ENCODE data around the gene ITFG2. TPM values are rescaled to one million over a fixed set of nuclear protein-coding genes. Genes with fewer than 3 reads are reported as not detected.
"Not testable (repeated sequence)": the region's sequence is repeated elsewhere in the genome, so short reads cannot be mapped to it uniquely, and the experiment has no call there.

The ITFG2 gene
- total RNA-seq, 1 experiment from 2014 or later = 39.2 TPM

GRCh38 chr12:2765608-2766007 lies 46.9 kb upstream of the ITFG2 start:
- TF ChIP-seq EZH2 (IDR thresholded peaks at IDR 0.05; ENCODE audit: borderline replicate concordance, low read depth, low read length, poor library complexity, severe bottlenecking) = no peak
- no peak for TF ChIP-seq CTCF (conservative IDR thresholded peaks at IDR 0.05; ENCODE audit: low read depth, low read length)
- no peak for DNase-seq (ENCODE audit: low spot score)
- Histone ChIP-seq H3K36me3 (ENCODE audit: insufficient read depth, low read length, poor library complexity, severe bottlenecking) (no peaks in the 10 kb centered on the region), H3K4me3 (ENCODE audit: low read depth, low read length, poor library complexity, severe bottlenecking) (no peak overlapping the region), H3K9me3 (ENCODE audit: low read depth, low read length, poor library complexity, severe bottlenecking) (no peaks in the 10 kb centered on the region), H3K4me1 (ENCODE audit: insufficient read depth, low read length, poor library complexity, severe bottlenecking) (no peaks in the 10 kb centered on the region), H3K27ac (ENCODE audit: low read depth, low read length, poor library complexity, severe bottlenecking) (no peak overlapping the region), H3K27me3 (replicated peaks; ENCODE audit: insufficient read depth, low read depth, low read length, poor library complexity) (peaks cover 9% of the 10 kb centered on the region)
- POLR2A ChIA-PET (ENCODE audit: low non-redundant PET) = no interaction called here
- intact Hi-C loops (cut with micrococcal nuclease; ENCODE audit: unreplicated experiment) = no loop called here
- no TSS peak for BruUV-seq (replicated peaks)
- CTCF ChIA-PET = no interaction called here

DNA sequence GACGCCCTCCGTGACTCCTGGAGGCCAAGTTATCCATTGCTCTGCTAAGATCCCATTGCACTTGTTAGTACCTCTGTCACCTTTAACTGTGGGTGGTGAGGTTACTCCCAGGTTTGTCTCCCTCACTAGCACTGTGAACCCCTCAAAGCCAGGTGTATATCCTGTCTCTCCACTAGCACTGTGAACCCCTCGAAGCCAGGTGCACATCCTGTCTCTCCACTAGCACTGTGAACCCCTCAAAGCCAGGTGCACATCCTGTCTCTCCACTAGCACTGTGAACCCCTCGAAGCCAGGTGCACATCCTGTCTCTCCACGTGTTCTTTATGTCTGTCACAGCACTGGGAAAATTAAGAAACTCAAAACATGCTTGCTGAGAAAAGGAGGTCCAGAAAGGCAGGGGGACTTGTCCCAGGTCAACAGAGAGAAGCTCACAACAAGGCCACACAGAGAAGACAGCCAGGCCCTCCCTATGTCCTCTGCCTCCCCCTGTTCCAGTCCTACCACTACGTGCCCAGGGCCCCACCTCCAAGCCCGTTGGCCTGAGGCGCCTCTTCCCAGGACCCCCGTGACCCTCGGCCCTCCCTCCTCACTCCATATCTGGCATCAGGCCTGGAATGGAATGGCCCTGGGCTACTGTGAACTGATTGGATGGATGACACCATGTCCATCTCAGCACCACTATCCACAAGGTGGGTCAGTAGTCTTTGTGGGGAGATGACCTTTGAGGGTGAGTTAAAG lies 44.1 kb upstream of the ITFG2 start:
- no peak for DNase-seq (ENCODE audit: low spot score)
- H3K27ac ChIP-seq (ENCODE audit: low read depth, low read length, poor library complexity, severe bottlenecking) = no peak overlapping the region
- no peaks in the 10 kb centered on the region for H3K36me3 ChIP-seq (ENCODE audit: insufficient read depth, low read length, poor library complexity, severe bottlenecking)
- H3K9me3 ChIP-seq (ENCODE audit: low read depth, low read length, poor library complexity, severe bottlenecking) = no peaks in the 10 kb centered on the region
- ChIA-PET POLR2A (ENCODE audit: low non-redundant PET) (no interaction called here), CTCF (interaction anchor here (0.6 kb wide), 1 partner anchor 171 kb away, joined by 3 read pairs; no protein-coding TSS in a partner anchor)
- TF ChIP-seq CTCF (conservative IDR thresholded peaks at IDR 0.05; ENCODE audit: low read depth, low read length) (no peak), EZH2 (IDR thresholded peaks at IDR 0.05; ENCODE audit: borderline replicate concordance, low read depth, low read length, poor library complexity, severe bottlenecking) (no peak)
- no TSS peak for BruUV-seq (replicated peaks)
- H3K27me3 ChIP-seq (replicated peaks; ENCODE audit: insufficient read depth, low read depth, low read length, poor library complexity) = peaks cover 9% of the 10 kb centered on the region
- H3K4me1 ChIP-seq (ENCODE audit: insufficient read depth, low read length, poor library complexity, severe bottlenecking) = no peaks in the 10 kb centered on the region
- no peak overlapping the region for H3K4me3 ChIP-seq (ENCODE audit: low read depth, low read length, poor library complexity, severe bottlenecking)
- intact Hi-C loops (cut with micrococcal nuclease; ENCODE audit: unreplicated experiment) = no loop called here

DNA sequence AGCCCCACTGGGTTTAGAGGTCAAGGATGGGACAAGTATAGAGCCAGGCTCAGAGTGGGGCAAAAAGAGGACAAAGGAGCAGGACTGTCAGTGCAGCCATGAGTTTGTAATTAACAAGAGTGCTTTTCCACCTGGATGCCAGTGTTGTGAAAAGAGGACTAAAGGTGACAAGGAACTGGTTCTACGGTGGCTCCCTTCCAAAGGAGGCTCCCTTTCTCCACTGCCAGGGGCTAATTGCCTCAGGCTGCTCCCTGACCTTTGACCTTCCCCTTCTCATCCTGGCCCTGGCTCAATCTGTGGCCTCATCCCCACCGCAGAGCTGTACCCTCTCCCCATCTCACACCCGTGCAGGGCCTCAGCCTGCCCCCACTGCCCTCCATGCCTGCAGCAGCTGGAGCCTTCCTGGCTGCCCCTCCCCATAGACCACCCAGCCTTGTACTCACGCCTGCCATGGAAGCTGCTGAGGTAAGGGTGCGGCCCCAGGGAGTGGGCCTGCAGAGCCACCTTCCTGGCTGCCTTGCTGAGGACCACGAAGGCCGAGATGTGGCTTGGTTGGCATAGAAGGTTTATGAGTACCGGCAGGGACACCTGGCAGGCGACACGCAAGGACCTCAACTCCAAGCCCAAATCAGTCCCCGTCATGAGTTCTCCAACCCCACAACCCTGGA lies 42.5 kb upstream of the ITFG2 start:
- H3K4me1 ChIP-seq (ENCODE audit: insufficient read depth, low read length, poor library complexity, severe bottlenecking) = no peaks in the 10 kb centered on the region
- DNase-seq (ENCODE audit: low spot score) = no peak
- H3K27ac ChIP-seq (ENCODE audit: low read depth, low read length, poor library complexity, severe bottlenecking) = no peak overlapping the region
- intact Hi-C loops (cut with micrococcal nuclease; ENCODE audit: unreplicated experiment) = no loop called here
- H3K9me3 ChIP-seq (ENCODE audit: low read depth, low read length, poor library complexity, severe bottlenecking) = no peaks in the 10 kb centered on the region
- H3K36me3 ChIP-seq (ENCODE audit: insufficient read depth, low read length, poor library complexity, severe bottlenecking) = no peaks in the 10 kb centered on the region
- no peak overlapping the region for H3K4me3 ChIP-seq (ENCODE audit: low read depth, low read length, poor library complexity, severe bottlenecking)
- ChIA-PET CTCF (interaction anchor here (0.6 kb wide), 1 partner anchor 979 kb away, joined by 5 read pairs; no protein-coding TSS in a partner anchor), POLR2A (ENCODE audit: low non-redundant PET) (no interaction called here)
- BruUV-seq (replicated peaks) = no TSS peak
- TF ChIP-seq EZH2 (IDR thresholded peaks at IDR 0.05; ENCODE audit: borderline replicate concordance, low read depth, low read length, poor library complexity, severe bottlenecking) (no peak), CTCF (conservative IDR thresholded peaks at IDR 0.05; ENCODE audit: low read depth, low read length) (no peak)
- H3K27me3 ChIP-seq (replicated peaks; ENCODE audit: insufficient read depth, low read depth, low read length, poor library complexity) = peaks cover under 1% of the 10 kb centered on the region

DNA sequence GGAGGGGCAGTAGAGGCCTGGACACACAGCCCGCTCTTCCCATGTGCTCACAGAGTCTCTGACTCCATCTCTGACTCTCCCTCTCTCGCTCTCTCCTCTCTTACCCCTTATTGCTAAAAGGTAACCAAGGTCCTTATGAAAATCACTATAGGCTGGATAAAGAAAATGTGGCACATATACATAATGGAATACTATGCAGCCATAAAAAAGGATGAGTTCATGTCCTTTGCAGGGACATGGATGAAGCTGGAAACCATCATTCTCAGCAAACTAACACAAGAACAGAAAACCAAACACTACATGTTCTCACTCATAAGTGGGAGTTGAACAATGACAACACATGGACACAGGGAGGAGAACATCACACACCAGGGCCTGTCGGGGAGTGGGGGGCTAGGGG lies 41.9 kb upstream of the ITFG2 start:
- H3K27ac ChIP-seq (ENCODE audit: low read depth, low read length, poor library complexity, severe bottlenecking); BruUV-seq (replicated peaks); intact Hi-C loops (cut with micrococcal nuclease; ENCODE audit: unreplicated experiment); H3K27me3 ChIP-seq (replicated peaks; ENCODE audit: insufficient read depth, low read depth, low read length, poor library complexity); H3K4me1 ChIP-seq (ENCODE audit: insufficient read depth, low read length, poor library complexity, severe bottlenecking); DNase-seq (ENCODE audit: low spot score); CTCF ChIA-PET; POLR2A ChIA-PET (ENCODE audit: low non-redundant PET); H3K9me3 ChIP-seq (ENCODE audit: low read depth, low read length, poor library complexity, severe bottlenecking); H3K36me3 ChIP-seq (ENCODE audit: insufficient read depth, low read length, poor library complexity, severe bottlenecking); H3K4me3 ChIP-seq (ENCODE audit: low read depth, low read length, poor library complexity, severe bottlenecking): not testable (repeated sequence)
